ENCODE measurements around the gene CASZ1. TPM values are rescaled to one million over a fixed set of nuclear protein-coding genes. Genes with fewer than 3 reads are reported as not detected.

Gene CASZ1
- total and polyA plus RNA-seq, 9 of the 15 experiments (the other 6 are each of a cell fraction or from before 2014, with no cell fraction given), result 0.01 to 4.0 (median 0.76) TPM; not detected in 1

DNA sequence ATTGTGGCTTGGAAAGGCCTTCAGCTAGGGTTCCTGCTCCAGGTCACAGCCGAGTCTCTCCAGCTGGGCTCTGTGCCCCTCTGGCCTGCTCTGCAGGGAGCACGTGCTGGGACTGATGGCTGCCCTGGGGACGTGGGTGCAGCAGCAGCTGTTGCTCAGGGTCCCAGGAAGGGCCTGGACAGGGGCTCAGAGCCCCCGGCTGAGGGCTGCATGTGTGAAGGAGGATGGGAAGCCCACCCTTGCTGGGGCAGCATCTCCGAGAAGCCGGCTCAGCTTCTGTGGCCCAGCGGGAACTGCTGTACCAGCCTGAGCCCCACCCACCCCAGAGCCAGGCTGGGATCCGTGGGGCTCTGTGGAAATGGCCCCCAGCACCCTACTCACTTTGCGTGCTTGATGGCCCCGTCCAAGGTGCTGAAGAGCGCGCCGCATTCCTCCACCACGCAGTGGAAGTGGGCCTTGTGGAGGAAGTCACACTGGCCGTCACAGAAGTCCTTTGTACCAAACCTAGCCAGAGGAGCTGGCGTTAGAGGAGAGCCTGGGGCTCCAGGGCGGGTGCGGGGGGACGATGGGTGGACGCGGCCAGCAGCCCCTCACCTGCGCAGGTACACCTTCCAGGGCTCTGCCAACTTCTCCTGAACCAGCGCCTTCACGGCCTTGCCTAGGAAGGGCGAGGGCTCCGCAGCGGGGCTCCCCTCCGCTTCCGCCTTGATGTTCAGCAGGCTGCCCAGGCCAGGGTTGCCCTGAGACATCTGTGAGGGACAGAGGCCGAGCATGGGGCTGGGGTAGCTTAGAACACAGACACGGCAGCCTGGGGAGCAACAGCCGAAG, 147.5 kb downstream of the CASZ1 start (continued):
- TF ChIP-seq ZNF77 (CRISPR knock-in tag; IDR thresholded peaks at IDR 0.05), result no peak
- no peak for TF ChIP-seq GTF2A2 (tag; IDR thresholded peaks at IDR 0.05)
- TF ChIP-seq GTF2F1 (IDR thresholded peaks at IDR 0.05; ENCODE audit: low read depth, low read length), result no peak
- TF ChIP-seq PYGO2 (tag; IDR thresholded peaks at IDR 0.05), result no peak
- 0 out of 2 replicates have a peak, but pooled peaks have one; percentile 44 for TF ChIP-seq ZNF197 (CRISPR knock-in tag; IDR thresholded peaks at IDR 0.05; ENCODE audit: low read depth)
- TF ChIP-seq ZNF644 (tag; IDR thresholded peaks at IDR 0.05; ENCODE audit: low read depth), result peak; percentile 69; the same call in 1 of the 2 replicates
- no peak for TF ChIP-seq LCOR (CRISPR knock-in tag; IDR thresholded peaks at IDR 0.05)
- TF ChIP-seq ZNF764 (CRISPR knock-in tag; IDR thresholded peaks at IDR 0.05; ENCODE audit: low read depth), result no peak
- TF ChIP-seq ZNF134 (CRISPR knock-in tag; conservative IDR thresholded peaks at IDR 0.05), result no peak
- no peak for TF ChIP-seq SMARCB1 (IDR thresholded peaks at IDR 0.05; ENCODE audit: insufficient read length, low read depth)
- TF ChIP-seq ZNF165 (CRISPR knock-in tag; IDR thresholded peaks at IDR 0.05; ENCODE audit: borderline replicate concordance), result no peak
- TF ChIP-seq GATAD2A (IDR thresholded peaks at IDR 0.05), result no peak
- TF ChIP-seq PBX2 (CRISPR knock-in tag; IDR thresholded peaks at IDR 0.05; ENCODE audit: low read depth), result no peak
- TF ChIP-seq PBX2 (tag; conservative IDR thresholded peaks at IDR 0.05; ENCODE audit: low read depth), result no peak
- no peak for TF ChIP-seq HNRNPK (IDR thresholded peaks at IDR 0.05; ENCODE audit: low read depth, low read length, poor library complexity, severe bottlenecking)
- no peak for TF ChIP-seq SUPT5H (IDR thresholded peaks at IDR 0.05)
- TF ChIP-seq DDX20 (tag; IDR thresholded peaks at IDR 0.05; ENCODE audit: low read depth), result no peak
- no peak for TF ChIP-seq RFX1 (IDR thresholded peaks at IDR 0.05)
- no peak for TF ChIP-seq RERE (CRISPR knock-in tag; IDR thresholded peaks at IDR 0.05; ENCODE audit: borderline replicate concordance)
- no peak for TF ChIP-seq SRSF1 (IDR thresholded peaks at IDR 0.05; ENCODE audit: low read depth, low read length)
- TF ChIP-seq RBM39 (optimal IDR thresholded peaks at IDR 0.05; ENCODE audit: low read depth, low read length), result no peak
- no peak for TF ChIP-seq TAF9B (IDR thresholded peaks at IDR 0.05; ENCODE audit: partially characterized antibody)
- TF ChIP-seq NFRKB (IDR thresholded peaks at IDR 0.05; ENCODE audit: low read depth), result no peak
